ENCODE data around the gene PTPDC1. TPM values are rescaled to one million over a fixed set of nuclear protein-coding genes. Genes with fewer than 3 reads are reported as not detected.

Gene PTPDC1
- total and polyA plus RNA-seq, 2 of the 8 experiments (the other 6 are each of a cell fraction or from before 2014, with no cell fraction given), result 4.1 to 7.3 TPM

- Histone ChIP-seq H4K5ac (ENCODE audit: insufficient read length, low read depth, low read length) (no peak overlapping the region), H2BK12ac (ENCODE audit: low read depth, low read length) (no peak overlapping the region), H3K4me2 (ENCODE audit: insufficient read depth in 1 of 2, low read depth in 2 of 2, low read length in 2 of 2) (no peak overlapping the region), H2BK15ac (ENCODE audit: low read length) (no peak overlapping the region), H2AK5ac (ENCODE audit: low read depth, low read length) (no peak overlapping the region), H4K20me1 (replicated peaks in 1 of 2; ENCODE audit: control insufficient read depth in 1 of 2, insufficient read depth in 2 of 2, low read length in 2 of 2) (no peaks in the 10 kb centered on the region), H3K18ac (ENCODE audit: extremely low read depth, low read length) (no peak overlapping the region), H3K36me3 (ENCODE audit: control insufficient read depth in 2 of 4, insufficient read depth in 4 of 4, low read length in 3 of 4) (no peaks in the 10 kb centered on the region; a peak in 2 of 8 replicates), H3K56ac (replicated peaks; ENCODE audit: insufficient read length, low read depth, low read length) (no peak overlapping the region), H4K8ac (ENCODE audit: extremely low read depth, insufficient read depth, low read length) (no peak overlapping the region), H3K23ac (ENCODE audit: insufficient read length) (no peak overlapping the region), H2BK120ac (replicated peaks; ENCODE audit: low read depth, low read length) (no peak overlapping the region), H3K4me3 (ENCODE audit: extremely low read depth in 1 of 4, insufficient read depth in 2 of 4, low read depth in 3 of 4, low read length in 4 of 4) (no peak overlapping the region), H3K79me2 (ENCODE audit: control insufficient read depth in 1 of 2, insufficient read depth in 2 of 2, low read length in 2 of 2) (no peaks in the 10 kb centered on the region), H3K9me3 (ENCODE audit: insufficient read depth in 2 of 2, low read depth in 1 of 2, low read length in 1 of 2) (no peaks in the 10 kb centered on the region), H3K4ac (replicated peaks; ENCODE audit: insufficient read length, low read depth, low read length) (no peak overlapping the region), H3K79me1 (ENCODE audit: low read depth, low read length) (no peaks in the 10 kb centered on the region), H3K9ac (replicated peaks in 1 of 4; ENCODE audit: extremely low read depth in 1 of 4, low read depth in 3 of 4, low read length in 3 of 4) (no peak overlapping the region), H2BK20ac (ENCODE audit: low read length) (no peak overlapping the region), H3K14ac (ENCODE audit: insufficient read length) (no peak overlapping the region), H3K4me1 (replicated peaks in 1 of 4; ENCODE audit: control insufficient read depth in 3 of 4, insufficient read depth in 4 of 4, low read length in 3 of 4) (peaks cover 0 to 6% (median 2%) of the 10 kb centered on the region in 4 experiments; a peak in 3 of 7 replicates), H3K23me2 (ENCODE audit: low read depth, low read length) (no peaks in the 10 kb centered on the region; the same call in 1 of the 2 replicates), H2BK5ac (ENCODE audit: low read depth, low read length) (no peak overlapping the region), H3K27me3 (replicated peaks in 1 of 4; ENCODE audit: control insufficient read depth in 3 of 4, extremely low read depth in 1 of 4, insufficient read depth in 3 of 4, low read length in 3 of 4) (no peaks in the 10 kb centered on the region), H3K27ac (ENCODE audit: low read depth, low read length) (no peak overlapping the region), H2AFZ (ENCODE audit: low read length) (no peak overlapping the region), H4K91ac (replicated peaks; ENCODE audit: insufficient read length, low read length) (no peak overlapping the region)
- no peak for FAIRE-seq
- ChIA-PET POLR2A (ENCODE audit: partially characterized antibody) (interaction anchor here (1.5 to 2.4 kb wide), 3 partner anchors 10 to 13 kb away, joined by 4 to 5 read pairs (median 5); no protein-coding TSS in a partner anchor), CTCF (ENCODE audit: partially characterized antibody) (interaction anchor here (0.6 kb wide), 1 partner anchor 86 kb away, joined by 3 read pairs; no protein-coding TSS in a partner anchor)
- TF ChIP-seq KDM1A (IDR thresholded peaks at IDR 0.05; ENCODE audit: borderline replicate concordance, low read length), result no peak
- TF ChIP-seq RFX5 (IDR thresholded peaks at IDR 0.05; ENCODE audit: borderline replicate concordance, low read depth, low read length), result no peak
- no peak for TF ChIP-seq EZH2 (IDR thresholded peaks at IDR 0.05; ENCODE audit: low read depth, low read length, severe bottlenecking)
- no peak for TF ChIP-seq MAFK (IDR thresholded peaks at IDR 0.05; ENCODE audit: low read depth, low read length)
- no peak for TF ChIP-seq EP300 (IDR thresholded peaks at IDR 0.05; ENCODE audit: borderline replicate concordance in 1 of 2, low read depth in 2 of 2, low read length in 2 of 2)
- no peak for TF ChIP-seq SP1 (IDR thresholded peaks at IDR 0.05; ENCODE audit: low read depth, low read length)
- no peak for TF ChIP-seq SP4 (IDR thresholded peaks at IDR 0.05; ENCODE audit: low read length)
- no peak for TF ChIP-seq CBX8 (IDR thresholded peaks at IDR 0.05; ENCODE audit: borderline replicate concordance, low read depth, low read length)
- no peak for TF ChIP-seq POLR2AphosphoS5 (IDR thresholded peaks at IDR 0.05; ENCODE audit: low read depth, low read length)
- TF ChIP-seq GTF2F1 (IDR thresholded peaks at IDR 0.05; ENCODE audit: borderline replicate concordance, low read depth, low read length), result no peak
- TF ChIP-seq KDM4A (IDR thresholded peaks at IDR 0.05; ENCODE audit: low read depth, low read length, severe bottlenecking), result no peak
- no peak for TF ChIP-seq CHD1 (IDR thresholded peaks at IDR 0.05; ENCODE audit: low read depth, low read length)
- no peak for TF ChIP-seq JUN (IDR thresholded peaks at IDR 0.05; ENCODE audit: low read depth, low read length)
- WGBS, 2 experiments (ENCODE audit: extremely low coverage in 1 of 2, insufficient coverage in 1 of 2, insufficient read length in 1 of 2, insufficient replicate concordance in 2 of 2, low coverage in 1 of 2, low lambda C conversion rate in 2 of 2, missing lambda C conversion rate in 1 of 2), result 88% methylated on average over 7 of the region's 7 CpGs; no CpG with 5 or more reads in 1 of the 2 experiments
- no peak for DNase-seq (ENCODE audit: low read depth in 1 of 2, low spot score in 2 of 2)
Measured at GRCh38 chr9:94101162-94101853, 17.0 kb downstream of the PTPDC1 start.
